ENCODE data around the gene ABL1.

ABL1 gene

GRCh38 chr9:130915096-130915447, 80.0 kb downstream of the ABL1 start:
- no peak for TF ChIP-seq CTCF (IDR thresholded peaks at IDR 0.05; ENCODE audit: borderline replicate concordance, insufficient read depth, low read depth, low read length)
- H3K4me3 ChIP-seq (ENCODE audit: low read depth, low read length): no peak overlapping the region

- no peak overlapping the region for H3K4me3 ChIP-seq (ENCODE audit: low read depth, low read length)
- no peak for TF ChIP-seq CTCF (IDR thresholded peaks at IDR 0.05; ENCODE audit: borderline replicate concordance, insufficient read depth, low read depth, low read length)
Observed at GRCh38 chr9:130917168-130917960, 82.3 kb downstream of the ABL1 start.

GRCh38 chr9:130918101-130918825, 83.2 kb downstream of the ABL1 start:
- TF ChIP-seq CTCF (IDR thresholded peaks at IDR 0.05; ENCODE audit: borderline replicate concordance, insufficient read depth, low read depth, low read length): no peak
- no peak overlapping the region for H3K4me3 ChIP-seq (ENCODE audit: low read depth, low read length)

DNA sequence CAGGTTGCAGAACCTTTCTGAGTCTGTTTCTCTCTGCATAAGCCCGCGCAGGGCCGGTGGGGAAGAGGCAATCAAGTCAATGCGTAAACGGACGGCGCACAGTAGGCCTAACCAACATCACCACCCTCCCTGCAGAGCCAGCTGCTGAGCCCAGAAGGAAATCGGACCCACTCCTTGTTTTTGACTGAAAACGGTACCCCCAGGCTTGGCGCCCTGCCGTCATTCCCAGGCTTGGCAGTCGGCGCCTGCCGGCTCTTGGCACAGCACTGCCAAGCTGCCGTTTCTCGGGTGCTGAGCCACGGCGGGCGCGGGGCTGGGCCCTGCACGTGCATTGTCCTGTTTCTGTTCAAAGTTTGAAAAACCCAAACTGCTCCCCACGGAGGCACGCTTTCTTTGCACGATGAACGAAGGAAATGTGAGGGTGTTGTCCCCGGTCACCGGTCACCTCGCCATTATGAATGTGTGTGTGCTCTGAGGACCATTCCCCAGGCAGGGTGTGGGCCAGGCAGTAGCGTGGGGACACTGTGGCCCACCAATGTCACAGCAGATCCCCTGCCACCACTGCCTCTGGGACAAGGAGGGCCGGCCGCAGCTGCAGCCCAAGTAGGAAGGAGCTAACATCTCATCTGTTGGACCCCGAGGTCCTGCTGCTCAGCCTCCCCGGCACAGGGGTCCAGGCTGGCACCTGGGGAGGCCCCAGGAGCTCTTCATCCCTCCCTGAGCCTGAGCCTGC, 83.9 kb downstream of the ABL1 start:
- H3K4me3 ChIP-seq (ENCODE audit: low read depth, low read length): no peak overlapping the region
- TF ChIP-seq CTCF (IDR thresholded peaks at IDR 0.05; ENCODE audit: borderline replicate concordance, insufficient read depth, low read depth, low read length): no peak

- no peak for TF ChIP-seq CTCF (IDR thresholded peaks at IDR 0.05; ENCODE audit: borderline replicate concordance, insufficient read depth, low read depth, low read length)
- H3K4me3 ChIP-seq (ENCODE audit: low read depth, low read length): no peak overlapping the region
Observed at GRCh38 chr9:130919559-130920145, 84.6 kb downstream of the ABL1 start.

GRCh38 chr9:130920233-130920632, 85.2 kb downstream of the ABL1 start:
- H3K4me3 ChIP-seq (ENCODE audit: low read depth, low read length): no peak overlapping the region
- TF ChIP-seq CTCF (IDR thresholded peaks at IDR 0.05; ENCODE audit: borderline replicate concordance, insufficient read depth, low read depth, low read length): no peak
